Urothelium cell line (cell line): ENCODE data around the gene CCDC102B.
"Not testable (repeated sequence)": the region's sequence is repeated elsewhere in the genome, so short reads cannot be mapped to it uniquely, and the experiment has no call there.

Source experiments
- DNase-seq: peaks from one replicate; pipeline ENCODE4 v3.0.0; 2011; ENCODE audit warnings: low spot score, mixed read lengths
- FAIRE-seq: peaks from 2 replicates; lab custom pipeline; 2011; peaks lifted over from hg19 to GRCh38; lab: Jason Lieb, UNC

Gene CCDC102B

GRCh38 chr18:68962623-68963022 is 164.7 kb downstream of the CCDC102B start:
- DNase-seq (no peak), FAIRE-seq (no peak)

GRCh38 chr18:68965817-68966216 is 167.9 kb downstream of the CCDC102B start:
- no peak for FAIRE-seq

GRCh38 chr18:68969027-68969426 is 171.1 kb downstream of the CCDC102B start:
- DNase-seq (no peak), FAIRE-seq (no peak)

More at GRCh38 chr18:68965817-68966216, 167.9 kb downstream of the CCDC102B start:
- DNase-seq = no peak

DNA sequence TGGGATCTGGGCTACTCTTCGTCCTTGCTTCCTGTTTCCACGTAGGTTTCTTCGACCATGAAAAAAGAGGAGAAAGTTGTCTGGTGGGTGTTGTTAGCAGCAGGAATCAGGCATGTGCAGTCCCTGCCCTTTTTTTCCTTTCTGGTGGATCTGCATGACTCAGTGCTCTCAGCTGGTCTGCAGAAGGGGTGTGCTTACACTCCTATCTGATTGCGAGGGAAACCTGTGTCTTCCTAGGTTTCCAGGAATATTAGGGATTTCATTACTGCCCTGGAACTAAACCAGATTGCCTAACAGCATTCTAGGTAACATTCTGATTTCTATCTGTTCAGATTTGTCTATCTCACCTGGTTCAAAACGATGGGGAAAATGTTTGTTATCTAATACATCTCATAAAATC is 174.3 kb downstream of the CCDC102B start:
- FAIRE-seq (no peak), DNase-seq (peak; percentile 2)

DNA sequence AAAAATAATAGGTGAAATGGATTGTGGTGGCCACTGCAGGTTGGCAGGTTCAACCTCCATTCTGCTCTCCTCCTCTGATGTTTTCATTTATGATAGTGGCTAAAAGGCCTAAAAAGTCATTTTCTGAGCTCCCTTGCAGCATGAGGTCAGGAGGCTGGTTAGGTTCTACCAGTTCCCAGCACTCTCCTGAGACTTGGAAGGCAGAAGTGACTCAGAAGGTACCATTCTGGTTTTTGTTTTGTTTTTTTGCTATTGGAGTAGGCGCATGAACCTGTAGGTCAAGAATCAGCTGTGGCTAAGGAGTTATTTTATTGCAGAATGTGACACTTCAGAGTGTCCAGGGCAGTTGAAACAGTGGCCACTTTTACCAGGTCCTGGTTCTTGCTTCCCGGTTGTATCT is 181.9 kb downstream of the CCDC102B start:
- no peak for FAIRE-seq
- DNase-seq = no peak

- FAIRE-seq = no peak
- DNase-seq = no peak
These were observed 185.2 kb downstream of the CCDC102B start for GRCh38 chr18:68983126-68983525.

GRCh38 chr18:68984342-68984741 is 186.5 kb downstream of the CCDC102B start:
- DNase-seq (no peak), FAIRE-seq (no peak)

- DNase-seq (no peak), FAIRE-seq (no peak)
These were observed 187.4 kb downstream of the CCDC102B start for GRCh38 chr18:68985172-68985820.

- DNase-seq (no peak), FAIRE-seq (no peak)
These were observed 193.4 kb downstream of the CCDC102B start for GRCh38 chr18:68991286-68991685.

- no peak for FAIRE-seq
- no peak for DNase-seq
These were observed 195.0 kb downstream of the CCDC102B start for GRCh38 chr18:68992719-68993482.

GRCh38 chr18:68995675-68996074 is 197.8 kb downstream of the CCDC102B start:
- no peak for FAIRE-seq

DNA sequence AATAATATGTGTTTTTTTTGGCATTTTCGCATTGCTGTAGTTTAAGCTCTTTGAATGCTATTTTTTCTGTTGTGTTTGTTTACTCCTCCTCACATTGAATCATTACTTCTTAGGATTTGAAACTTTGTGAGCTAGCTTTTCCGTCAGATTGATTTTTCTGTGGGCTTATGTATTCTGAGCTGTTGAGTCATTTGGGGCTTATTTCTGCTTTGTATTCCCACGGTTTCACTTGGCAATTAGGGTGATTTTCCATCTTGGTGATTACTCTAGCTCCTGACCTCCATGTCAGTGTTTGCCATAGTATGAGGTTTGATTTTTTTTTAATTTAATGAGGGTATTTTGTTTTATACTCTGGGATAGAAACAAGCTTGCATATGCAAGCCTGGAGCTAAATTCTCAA is 200.0 kb downstream of the CCDC102B start:
- no peak for FAIRE-seq
- no peak for DNase-seq

More at GRCh38 chr18:68995675-68996074, 197.8 kb downstream of the CCDC102B start:
- no peak for DNase-seq

- DNase-seq = no peak
- no peak for FAIRE-seq
These were observed 202.5 kb downstream of the CCDC102B start for GRCh38 chr18:69000366-69000765.

GRCh38 chr18:69002233-69002632 is 204.4 kb downstream of the CCDC102B start:
- no peak for DNase-seq

GRCh38 chr18:69006212-69006611 is 208.3 kb downstream of the CCDC102B start:
- not testable (repeated sequence) for DNase-seq, FAIRE-seq

More at GRCh38 chr18:69002233-69002632, 204.4 kb downstream of the CCDC102B start:
- no peak for FAIRE-seq

DNA sequence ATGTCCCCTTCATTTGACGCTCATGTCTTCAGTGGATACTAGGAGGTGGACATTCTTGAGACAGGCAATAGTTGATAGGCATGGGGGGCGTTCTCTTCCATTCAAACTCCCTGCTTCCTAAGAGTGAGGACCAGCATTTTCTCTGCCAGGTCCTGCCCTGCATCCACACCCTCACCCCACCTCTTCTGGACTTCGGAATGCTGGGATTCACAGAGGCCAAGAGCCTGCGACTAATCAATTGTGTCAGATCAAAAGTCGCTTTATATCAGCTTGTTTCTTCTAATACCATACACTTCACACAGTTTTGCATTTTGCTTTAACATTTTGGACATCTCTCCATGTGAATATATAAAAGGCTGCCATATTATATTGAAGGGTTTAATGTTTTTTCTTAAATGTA is 210.7 kb downstream of the CCDC102B start:
- FAIRE-seq = no peak
- DNase-seq = no peak

- DNase-seq (no peak), FAIRE-seq (no peak)
These were observed 223.4 kb downstream of the CCDC102B start for GRCh38 chr18:69021211-69021805.

GRCh38 chr18:69022426-69022825 is 224.5 kb downstream of the CCDC102B start:
- DNase-seq (no peak), FAIRE-seq (no peak)

- FAIRE-seq (no peak), DNase-seq (no peak)
These were observed 233.7 kb downstream of the CCDC102B start for GRCh38 chr18:69031571-69031970.

DNA sequence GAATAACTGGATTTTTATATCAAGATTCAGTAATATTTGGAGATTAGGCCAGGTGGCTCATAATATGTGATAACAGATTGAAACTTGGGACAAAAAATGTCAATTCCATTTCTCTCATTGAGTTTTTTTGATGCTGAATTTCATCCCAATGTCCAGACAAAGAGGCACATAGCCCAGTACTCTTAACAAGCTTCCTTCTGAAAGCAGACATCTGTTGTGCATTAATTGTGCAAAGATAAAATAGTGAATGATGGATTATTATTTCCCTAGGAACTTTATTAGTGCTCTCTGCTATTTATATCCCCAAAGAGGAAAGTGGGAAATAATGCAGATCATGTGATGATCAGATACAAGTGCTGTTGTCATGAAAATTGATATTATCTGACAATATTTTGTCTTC is 234.1 kb downstream of the CCDC102B start:
- no peak for FAIRE-seq
- DNase-seq = no peak

DNA sequence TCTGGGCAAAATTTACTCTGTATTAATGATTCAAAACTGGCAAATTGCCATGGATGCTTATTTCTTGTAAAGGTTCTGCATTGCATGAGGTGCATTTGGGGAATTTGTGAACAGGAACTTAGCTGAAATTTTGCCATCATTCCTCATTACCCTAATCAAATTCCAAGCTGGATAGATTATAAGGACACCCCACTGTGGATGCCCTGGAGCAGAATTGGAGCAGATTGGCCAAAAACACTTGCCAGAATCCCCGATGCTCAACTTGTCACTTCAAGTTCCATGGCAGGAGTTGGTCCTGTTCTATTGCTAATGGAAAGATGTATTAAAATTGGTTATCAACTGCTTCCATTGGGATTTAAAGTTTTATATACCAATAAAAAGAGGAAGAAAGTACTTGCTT is 237.9 kb downstream of the CCDC102B start:
- FAIRE-seq = no peak
- no peak for DNase-seq

DNA sequence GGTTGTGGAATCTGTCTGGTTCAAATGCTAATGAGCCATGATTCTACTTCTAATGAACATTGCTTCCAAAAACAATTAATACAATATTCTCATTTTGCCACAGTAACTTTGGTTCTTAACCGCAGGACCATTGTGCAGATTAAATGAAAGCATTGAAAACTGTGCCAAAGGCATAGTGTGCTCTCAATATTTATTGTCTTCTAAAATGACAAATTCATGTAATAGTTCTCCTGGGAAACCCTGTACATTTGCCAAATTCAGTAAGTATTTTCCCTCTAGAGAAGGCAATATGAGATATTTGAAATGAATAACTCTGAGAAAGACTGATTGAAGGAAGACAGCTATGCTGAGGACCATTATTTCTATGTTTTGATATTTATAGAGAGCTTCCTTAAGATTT is 246.3 kb downstream of the CCDC102B start:
- FAIRE-seq = no peak

More for the DNA sequence above, 246.3 kb downstream of the CCDC102B start:
- DNase-seq = no peak
